ENCODE data around the gene CAMK1D. TPM values are rescaled to one million over a fixed set of nuclear protein-coding genes. Genes with fewer than 3 reads are reported as not detected.

The CAMK1D gene
- total RNA-seq, 4 donors from 2014 or later: 0.55 to 2.2 (median 1.5) TPM

DNA sequence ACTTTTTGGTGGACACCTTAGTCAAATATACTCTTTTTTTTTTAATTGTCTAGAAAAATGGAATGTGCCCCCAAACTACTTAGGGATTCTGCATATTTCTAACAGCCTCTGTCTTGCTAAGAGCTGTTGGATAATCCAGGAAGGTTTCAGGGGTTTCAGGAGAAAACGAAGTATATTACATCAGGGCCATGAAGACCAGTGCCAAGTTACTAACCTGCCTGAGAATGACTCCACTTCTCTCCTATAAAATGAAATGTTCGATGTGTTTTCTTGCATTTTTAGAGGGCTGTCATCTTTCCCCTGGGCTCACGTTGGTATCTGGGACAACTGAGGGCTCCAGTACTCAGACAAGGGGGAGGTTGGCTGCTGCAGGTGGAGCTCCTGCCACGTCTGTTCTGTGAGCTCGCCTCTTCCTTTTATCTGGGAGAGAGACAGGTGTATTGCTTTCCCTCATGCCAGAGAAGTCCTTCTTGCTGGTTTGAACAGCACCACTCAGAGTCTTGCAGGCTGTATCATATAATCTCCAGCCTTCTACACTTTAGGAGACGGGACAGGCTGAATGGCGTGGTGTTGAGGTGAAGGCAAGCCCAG is 71.3 kb downstream of the CAMK1D start:
- H3K27me3 ChIP-seq: no peaks in the 10 kb centered on the region
- in situ Hi-C loops (cut with MboI; ENCODE audit: low sequenced_read_pairs in 4 of 4): no loop called here
- ATAC-seq (no peak), DNase-seq (no peak)
- intact Hi-C loops (cut with DNase I; ENCODE audit: low total_unique reads): no loop called here
- no peaks in the 10 kb centered on the region for H3K9me3 ChIP-seq
- no peak overlapping the region for H3K4me3 ChIP-seq
- no peaks in the 10 kb centered on the region for H3K36me3 ChIP-seq
- no peaks in the 10 kb centered on the region for H3K4me1 ChIP-seq
- H3K27ac ChIP-seq: no peak overlapping the region
- no peak for TF ChIP-seq POLR2A (IDR thresholded peaks at IDR 0.05)
- TF ChIP-seq, protein P1, sequence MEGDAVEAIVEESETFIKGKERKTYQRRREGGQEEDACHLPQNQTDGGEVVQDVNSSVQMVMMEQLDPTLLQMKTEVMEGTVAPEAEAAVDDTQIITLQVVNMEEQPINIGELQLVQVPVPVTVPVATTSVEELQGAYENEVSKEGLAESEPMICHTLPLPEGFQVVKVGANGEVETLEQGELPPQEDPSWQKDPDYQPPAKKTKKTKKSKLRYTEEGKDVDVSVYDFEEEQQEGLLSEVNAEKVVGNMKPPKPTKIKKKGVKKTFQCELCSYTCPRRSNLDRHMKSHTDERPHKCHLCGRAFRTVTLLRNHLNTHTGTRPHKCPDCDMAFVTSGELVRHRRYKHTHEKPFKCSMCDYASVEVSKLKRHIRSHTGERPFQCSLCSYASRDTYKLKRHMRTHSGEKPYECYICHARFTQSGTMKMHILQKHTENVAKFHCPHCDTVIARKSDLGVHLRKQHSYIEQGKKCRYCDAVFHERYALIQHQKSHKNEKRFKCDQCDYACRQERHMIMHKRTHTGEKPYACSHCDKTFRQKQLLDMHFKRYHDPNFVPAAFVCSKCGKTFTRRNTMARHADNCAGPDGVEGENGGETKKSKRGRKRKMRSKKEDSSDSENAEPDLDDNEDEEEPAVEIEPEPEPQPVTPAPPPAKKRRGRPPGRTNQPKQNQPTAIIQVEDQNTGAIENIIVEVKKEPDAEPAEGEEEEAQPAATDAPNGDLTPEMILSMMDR (IDR thresholded peaks at IDR 0.05 in 4 of 5, conservative IDR thresholded peaks at IDR 0.05 in 1 of 5): no peak

DNA sequence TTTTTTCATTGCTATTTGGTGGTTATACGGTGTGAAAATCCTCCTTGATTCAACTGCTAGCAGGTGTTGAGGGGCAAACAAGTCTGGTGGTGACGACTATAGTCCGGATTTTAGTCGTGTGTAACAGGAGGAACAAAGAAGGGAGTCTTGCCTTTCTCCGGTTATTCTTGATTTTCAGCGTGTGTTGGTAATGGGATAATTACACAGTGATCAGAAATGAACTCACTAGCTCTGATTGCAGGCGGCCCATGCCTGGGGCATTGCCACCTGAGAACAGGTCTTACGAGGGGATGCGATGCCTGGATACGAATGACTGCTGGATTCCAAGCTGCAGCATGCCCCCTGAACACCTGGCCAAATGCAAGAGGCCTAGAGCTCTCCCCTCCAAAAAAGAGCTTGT is 72.8 kb downstream of the CAMK1D start:
- in situ Hi-C loops (cut with MboI; ENCODE audit: low sequenced_read_pairs in 4 of 4): no loop called here
- ATAC-seq: no peak
- no peaks in the 10 kb centered on the region for H3K27me3 ChIP-seq
- no peak overlapping the region for H3K4me3 ChIP-seq
- DNase-seq: no peak
- no peaks in the 10 kb centered on the region for H3K4me1 ChIP-seq
- TF ChIP-seq, protein P1 (IDR thresholded peaks at IDR 0.05 in 4 of 5, conservative IDR thresholded peaks at IDR 0.05 in 1 of 5): no peak
- TF ChIP-seq POLR2A (IDR thresholded peaks at IDR 0.05): no peak
- no peaks in the 10 kb centered on the region for H3K36me3 ChIP-seq
- intact Hi-C loops (cut with DNase I; ENCODE audit: low total_unique reads): no loop called here
- no peak overlapping the region for H3K27ac ChIP-seq
- no peaks in the 10 kb centered on the region for H3K9me3 ChIP-seq

DNA sequence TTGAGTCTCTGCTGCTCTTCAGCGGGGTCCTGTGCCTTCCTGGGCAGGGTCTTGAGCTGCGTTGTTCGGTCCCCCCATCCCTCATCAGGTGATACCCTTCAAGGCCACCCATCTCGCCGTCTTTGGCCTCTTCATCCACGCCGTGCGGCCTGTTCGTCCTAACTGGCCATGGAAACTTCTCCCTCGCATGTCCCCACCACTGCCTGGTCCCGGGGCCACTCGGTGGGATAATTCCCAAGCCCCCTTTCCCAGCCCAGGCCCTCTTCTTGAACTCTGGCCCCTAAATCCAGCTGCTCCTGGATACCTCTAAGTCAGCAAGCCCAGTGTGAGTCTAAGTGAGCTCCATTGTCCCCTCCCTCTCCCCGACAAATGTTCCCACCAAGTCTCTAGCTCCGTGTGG is 74.5 kb downstream of the CAMK1D start:
- no peak for TF ChIP-seq POLR2A (IDR thresholded peaks at IDR 0.05)
- TF ChIP-seq, protein P1 (IDR thresholded peaks at IDR 0.05 in 4 of 5, conservative IDR thresholded peaks at IDR 0.05 in 1 of 5): no peak
- no peak for DNase-seq
- no peaks in the 10 kb centered on the region for H3K4me1 ChIP-seq
- in situ Hi-C loops (cut with MboI; ENCODE audit: low sequenced_read_pairs in 4 of 4): no loop called here
- intact Hi-C loops (cut with DNase I; ENCODE audit: low total_unique reads): no loop called here
- H3K27ac ChIP-seq: no peak overlapping the region
- no peaks in the 10 kb centered on the region for H3K36me3 ChIP-seq
- no peak overlapping the region for H3K4me3 ChIP-seq
- H3K27me3 ChIP-seq: no peaks in the 10 kb centered on the region
- no peak for ATAC-seq
- no peaks in the 10 kb centered on the region for H3K9me3 ChIP-seq

DNA sequence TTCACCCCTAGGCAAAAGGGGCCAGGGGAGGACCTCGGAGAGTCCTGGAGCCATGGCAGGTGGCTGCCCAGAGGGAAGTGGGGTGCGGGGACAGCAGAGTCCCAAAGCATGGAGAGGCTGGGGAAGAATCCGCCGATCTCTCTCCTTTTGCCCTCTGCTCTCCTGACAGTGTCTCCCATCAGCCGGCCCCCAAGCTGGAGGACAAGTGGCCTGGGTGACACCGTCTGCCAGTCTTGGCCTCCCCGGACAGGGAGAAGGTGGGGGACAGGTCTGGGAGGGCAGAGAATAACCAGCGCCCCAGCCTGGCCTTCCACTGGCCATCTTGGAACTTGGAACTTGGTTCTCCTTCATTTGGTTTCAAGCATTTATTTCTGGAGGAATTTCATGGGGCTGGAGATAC is 77.9 kb downstream of the CAMK1D start:
- ATAC-seq (no peak), DNase-seq (no peak)
- TF ChIP-seq, protein P1 (IDR thresholded peaks at IDR 0.05 in 4 of 5, conservative IDR thresholded peaks at IDR 0.05 in 1 of 5): no peak
- TF ChIP-seq POLR2A (IDR thresholded peaks at IDR 0.05): no peak
- intact Hi-C loops (cut with DNase I; ENCODE audit: low total_unique reads): no loop called here
- Histone ChIP-seq H3K9me3 (no peaks in the 10 kb centered on the region), H3K36me3 (no peaks in the 10 kb centered on the region), H3K4me3 (no peak overlapping the region), H3K27ac (no peak overlapping the region), H3K27me3 (no peaks in the 10 kb centered on the region), H3K4me1 (no peaks in the 10 kb centered on the region)
- in situ Hi-C loops (cut with MboI; ENCODE audit: low sequenced_read_pairs in 4 of 4): no loop called here

Data from gastrocnemius medialis (tissue), 4 donors.